Measurements from ENCODE around the gene AMIGO3. TPM values are rescaled to one million over a fixed set of nuclear protein-coding genes. Genes with fewer than 3 reads are reported as not detected.
A peak's percentile ranks its signal among the peaks of the same experiment; 100 is the strongest.

AMIGO3 gene
- total RNA-seq, 1 experiment from 2014 or later = 1.9 TPM

DNA sequence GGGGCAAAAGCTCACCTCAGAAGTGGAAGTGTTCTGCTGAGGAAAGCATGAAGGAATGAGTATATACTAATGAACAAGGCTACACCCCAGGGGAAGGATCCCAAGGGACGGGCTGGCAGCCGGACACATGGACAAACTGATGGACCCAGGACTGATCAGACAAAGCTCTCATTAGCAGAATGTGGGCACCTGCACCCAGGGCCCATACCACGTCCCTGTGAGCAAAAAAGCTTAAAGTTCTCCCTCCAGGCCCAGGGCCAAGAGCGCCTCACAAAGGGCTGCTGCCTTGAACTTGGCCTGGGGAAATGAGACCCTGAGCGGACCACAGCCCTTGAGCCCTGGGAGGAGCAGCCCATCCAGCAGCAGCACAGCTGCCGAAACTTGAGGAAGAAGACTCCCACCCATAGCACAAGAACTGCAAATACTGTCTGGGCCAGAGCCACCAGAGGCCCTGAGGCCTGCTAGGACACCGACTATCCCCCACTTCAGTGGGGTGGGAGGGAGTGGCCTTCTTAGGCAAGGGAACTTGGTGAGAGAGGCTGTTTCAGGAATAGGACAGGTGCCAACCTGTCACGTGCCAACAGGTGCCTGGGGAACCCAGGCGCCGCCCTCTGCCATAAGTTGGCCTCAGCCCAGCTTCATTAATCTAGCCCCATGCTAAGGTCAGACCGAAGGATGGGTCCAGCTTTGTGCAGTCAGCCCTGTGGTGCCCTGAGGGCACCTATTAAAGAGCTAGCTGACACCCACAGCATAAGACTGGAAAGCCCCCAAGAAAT lies 6.6 kb upstream of the AMIGO3 start:
- no peak for DNase-seq (ENCODE audit: low read depth)

DNA sequence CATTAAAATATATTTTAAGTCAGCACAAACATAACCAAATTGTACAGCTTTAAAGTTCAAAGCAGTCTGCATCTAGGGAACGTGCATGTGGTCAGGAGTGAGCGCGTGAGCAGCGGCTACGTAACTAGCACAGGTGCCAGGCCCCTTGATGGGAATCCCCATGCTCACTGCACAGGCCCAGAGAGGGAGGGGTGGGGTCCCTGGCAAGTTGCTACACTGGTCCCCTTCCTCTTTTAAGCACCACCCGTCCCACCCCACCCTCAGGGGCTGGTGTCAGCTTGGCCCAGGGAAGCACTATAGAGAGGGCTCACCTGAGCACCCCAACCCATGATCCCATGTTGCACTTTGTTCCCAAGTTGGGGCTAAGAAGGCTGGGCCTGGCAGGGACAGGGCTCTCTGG lies 5.1 kb upstream of the AMIGO3 start:
- no peak for DNase-seq (ENCODE audit: low read depth)

DNA sequence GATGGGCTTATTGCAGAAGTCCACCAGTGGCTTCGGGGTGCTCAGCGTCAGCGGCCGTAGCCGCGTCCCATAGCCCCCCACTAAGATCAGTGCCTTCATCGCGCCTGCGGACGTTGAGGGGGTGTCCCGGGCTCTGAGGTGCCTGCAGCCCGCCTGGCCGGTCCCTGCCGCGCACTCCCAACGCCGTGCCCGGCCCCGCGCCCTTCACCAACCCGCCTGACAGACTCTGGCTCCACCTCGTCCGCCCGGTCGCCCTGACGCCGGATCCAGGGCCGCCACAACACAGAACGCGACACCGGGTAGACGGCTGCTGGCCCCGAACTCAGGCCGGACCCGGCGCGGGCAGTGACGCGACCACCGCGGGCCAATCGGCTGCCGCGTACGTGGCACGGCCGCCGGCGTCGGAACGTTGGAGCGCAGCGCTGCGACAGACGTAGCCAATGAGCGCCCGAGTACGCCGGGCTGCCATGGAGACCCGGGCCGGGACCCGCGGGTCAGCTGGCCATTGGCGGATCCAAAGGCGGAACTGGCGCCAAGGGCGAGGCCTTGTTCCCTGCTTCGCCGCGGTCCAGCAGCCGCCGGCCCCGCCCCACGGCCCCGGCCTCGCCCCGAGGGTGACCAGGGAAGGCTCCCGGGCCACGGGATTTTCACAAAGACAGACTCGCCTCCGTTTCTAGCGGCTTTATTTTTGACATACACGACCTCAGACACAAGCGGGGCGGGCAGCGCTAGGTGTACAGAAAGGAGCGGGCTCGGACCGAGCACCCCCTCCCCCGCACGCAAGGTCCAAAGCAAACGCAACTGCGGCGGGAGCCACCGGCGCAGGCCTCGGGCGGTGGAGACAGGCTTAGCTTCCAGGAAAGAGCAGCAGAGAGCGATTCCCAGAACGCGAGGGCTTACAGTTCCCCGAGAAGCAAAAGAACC lies 4.4 kb upstream of the AMIGO3 start, which contains the start of gene GMPPB:
Gene GMPPB, minus strand, starts transcription at position 324 of the 924 bp plus-strand sequence. Its CDS starts 225 bp downstream, at position 99.
- DNase-seq (ENCODE audit: low read depth) = peak; percentile 95

GRCh38 chr3:49723296-49723627 lies 3.8 kb upstream of the AMIGO3 start:
- DNase-seq (ENCODE audit: low read depth) = no peak

DNA sequence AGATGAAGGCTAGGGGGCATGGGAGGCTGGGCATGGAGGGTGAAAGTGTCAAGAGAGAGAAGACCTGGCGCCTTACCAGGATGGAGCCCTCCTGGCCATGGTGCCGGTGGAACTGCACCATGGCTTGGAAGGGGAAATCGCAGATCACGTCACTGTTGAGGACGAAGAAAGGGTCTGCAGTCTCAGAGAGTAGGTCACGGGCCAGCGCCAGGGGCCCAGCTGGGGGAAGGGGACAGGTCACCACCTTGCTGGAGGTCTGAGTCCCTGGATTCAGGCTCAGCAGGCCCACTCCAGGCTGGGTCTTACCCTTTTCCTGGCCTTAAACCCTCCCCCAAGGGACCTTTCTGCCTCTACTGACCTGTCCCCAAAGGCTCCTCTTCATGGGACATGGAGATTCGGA lies 3.4 kb upstream of the AMIGO3 start:
- DNase-seq (ENCODE audit: low read depth) = no peak

DNA sequence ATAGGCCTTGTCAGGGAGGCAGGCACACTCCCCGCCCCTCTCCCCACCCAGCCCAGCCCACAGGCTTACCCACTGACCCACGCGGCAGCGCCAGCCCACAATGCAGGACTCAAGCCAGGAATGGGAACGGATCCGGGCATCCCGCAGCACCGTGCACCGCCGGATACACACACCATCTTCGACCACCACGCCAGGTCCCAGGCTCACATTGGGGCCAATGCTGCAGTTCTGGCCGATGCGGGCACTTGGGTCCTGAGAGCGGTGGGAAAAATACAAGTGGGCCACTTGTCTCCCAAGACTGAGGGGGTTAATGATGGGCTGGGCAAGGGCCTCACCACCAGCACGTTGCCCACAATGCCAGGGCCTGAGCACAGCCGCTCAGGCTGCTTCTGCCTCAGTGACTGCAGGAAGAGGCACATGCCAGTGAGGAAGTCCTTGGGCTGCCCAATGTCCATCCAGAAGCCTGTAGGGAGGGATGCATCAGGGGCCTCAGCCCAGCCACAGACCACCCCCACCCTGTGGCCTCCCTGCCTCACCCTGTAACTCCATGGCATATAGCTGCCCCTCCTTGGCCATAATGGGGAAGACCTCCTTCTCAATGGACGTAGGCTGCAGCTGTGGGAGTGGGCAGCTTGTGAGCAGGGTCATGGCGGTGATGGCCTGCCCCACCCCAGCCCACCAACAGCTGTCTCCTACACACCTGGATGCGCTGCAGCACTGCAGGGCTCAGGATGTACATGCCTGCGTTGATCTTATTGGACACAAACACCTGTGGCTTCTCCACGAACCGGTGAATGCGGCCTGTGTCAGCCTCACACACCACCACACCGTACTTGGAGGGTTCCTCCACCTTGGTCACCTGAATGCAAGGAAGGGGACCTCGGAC lies 2.7 kb upstream of the AMIGO3 start:
- DNase-seq (ENCODE audit: low read depth) = no peak

DNA sequence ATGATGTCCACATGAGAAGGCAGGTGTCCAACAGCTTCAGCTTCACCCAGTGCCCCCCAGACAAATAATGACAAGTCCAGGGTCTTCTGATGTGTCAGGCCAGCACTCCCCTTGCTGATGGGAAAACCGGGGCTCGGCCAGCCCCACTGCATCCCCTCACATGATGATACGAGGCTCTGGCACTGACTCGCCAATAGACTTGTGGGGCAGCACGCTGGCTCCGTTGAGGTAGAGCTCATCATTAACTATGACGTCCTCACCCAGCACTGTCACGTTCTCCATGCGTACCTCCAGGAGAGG lies 2.1 kb upstream of the AMIGO3 start:
- DNase-seq (ENCODE audit: low read depth) = no peak

- DNase-seq (ENCODE audit: low read depth) = no peak
Measured at GRCh38 chr3:49720855-49721595, 1.5 kb upstream of the AMIGO3 start.

- DNase-seq (ENCODE audit: low read depth) = no peak
Measured at GRCh38 chr3:49718858-49719213, 648 bp downstream of the AMIGO3 start.

- DNase-seq (ENCODE audit: low read depth) = no peak
Measured at GRCh38 chr3:49717959-49718857, 1.3 kb downstream of the AMIGO3 start.

GRCh38 chr3:49717211-49717958 lies 2.1 kb downstream of the AMIGO3 start:
- DNase-seq (ENCODE audit: low read depth) = no peak

DNA sequence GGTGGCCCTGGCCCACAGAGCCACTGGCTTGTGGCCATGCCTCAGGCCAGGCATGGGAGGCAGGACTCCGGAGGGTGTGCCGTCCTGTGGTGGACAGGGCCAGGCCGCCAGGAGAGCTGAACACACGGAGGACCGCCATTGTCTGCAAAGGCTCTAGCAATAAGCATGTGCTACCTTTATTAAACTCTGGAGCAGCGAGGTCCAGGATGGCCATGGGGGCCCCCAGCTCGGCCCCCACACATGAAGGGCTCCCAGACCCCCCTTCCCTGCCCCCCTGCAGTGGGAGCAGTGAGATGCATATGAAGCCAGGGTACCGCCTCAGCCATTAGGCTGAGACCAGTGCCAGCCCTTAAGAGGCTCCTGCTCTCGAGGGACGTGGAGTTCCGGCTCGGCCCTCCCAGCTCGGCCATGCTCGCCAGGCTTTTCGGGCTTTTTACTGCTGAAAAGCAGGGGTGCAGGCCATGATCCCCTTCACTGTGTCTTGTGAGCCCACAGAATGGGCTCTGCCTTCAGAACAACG lies 2.7 kb downstream of the AMIGO3 start:
- DNase-seq (ENCODE audit: low read depth) = no peak

DNA sequence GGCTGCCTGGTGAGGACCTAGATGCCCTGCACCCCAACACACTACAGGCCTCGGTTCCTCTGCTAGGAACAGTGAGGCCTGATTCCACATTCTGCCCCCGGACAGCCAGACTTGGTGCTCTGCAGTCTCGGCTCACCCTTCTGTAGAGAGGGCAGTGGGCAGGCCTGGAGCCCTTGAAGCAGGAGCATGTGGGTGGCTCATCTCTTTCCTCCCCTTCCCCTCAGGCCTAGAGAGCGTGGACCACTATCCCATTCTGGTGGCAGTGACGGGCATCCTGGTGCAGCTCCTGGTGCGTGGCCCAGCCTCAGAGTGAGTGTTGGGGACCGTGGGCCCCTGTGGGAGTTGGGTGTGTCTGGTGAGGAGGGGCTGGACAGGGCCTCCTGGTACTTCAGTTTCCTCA lies 3.3 kb downstream of the AMIGO3 start:
- no peak for DNase-seq (ENCODE audit: low read depth)

- no peak for DNase-seq (ENCODE audit: low read depth)
Measured at GRCh38 chr3:49715611-49716121, 3.8 kb downstream of the AMIGO3 start.

GRCh38 chr3:49714728-49715550 lies 4.5 kb downstream of the AMIGO3 start:
- DNase-seq (ENCODE audit: low read depth) = no peak

- DNase-seq (ENCODE audit: low read depth) = no peak
Measured at GRCh38 chr3:49713336-49714105, 6.0 kb downstream of the AMIGO3 start.

DNA sequence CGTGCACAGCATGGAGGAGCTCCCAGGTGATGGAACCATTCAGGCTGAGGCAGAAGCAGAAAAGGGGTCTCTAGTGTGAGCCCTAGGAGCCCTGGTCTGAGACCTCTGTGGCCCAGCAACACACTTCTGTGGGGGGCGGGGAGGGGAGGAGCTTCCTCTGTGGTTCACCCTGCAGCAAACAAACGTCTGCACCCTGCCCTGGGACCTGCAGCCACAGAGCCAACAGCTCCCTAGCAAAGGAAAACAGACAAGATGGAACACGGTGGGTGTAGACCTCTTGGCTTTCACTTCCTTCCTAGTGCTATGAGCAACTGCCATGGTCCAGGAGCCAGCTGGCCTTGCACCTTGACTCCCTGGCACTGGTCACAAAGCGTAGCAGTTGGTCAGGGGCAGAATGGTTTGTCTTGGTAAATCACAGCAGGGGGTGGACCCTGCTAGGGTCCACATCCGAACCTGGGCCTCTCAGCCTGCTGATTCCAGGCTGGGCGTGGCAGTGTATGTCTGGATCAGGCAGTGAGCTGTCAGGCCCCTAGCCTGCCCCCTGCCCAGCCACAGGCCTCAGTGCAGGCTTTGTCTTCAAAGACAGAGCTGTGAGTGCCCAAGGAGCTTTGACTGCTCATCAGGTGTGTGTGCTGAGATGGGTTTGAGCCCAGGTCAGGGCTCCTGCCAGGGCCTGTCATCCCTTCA lies 6.7 kb downstream of the AMIGO3 start:
- no peak for DNase-seq (ENCODE audit: low read depth)
